Stimulated activated CD4-positive, alpha-beta T cell treated with anti-CD3 and anti-CD28 coated beads, Interleukin-2, amount 100 ng/mL, for 48 hours (primary cell): ENCODE data around the gene TAGLN2.
A peak's percentile ranks its signal among the peaks of the same experiment; 100 is the strongest.

Experiments
- DNase-seq, 2 donors: peaks; one replicate each; pipeline ENCODE4 v3.0.0-alpha.2; 2020

The TAGLN2 gene

GRCh38 chr1:159896546-159896930, 28.8 kb downstream of the TAGLN2 start:
- no peak for DNase-seq

- no peak for DNase-seq
Measured at GRCh38 chr1:159895836-159896545, 29.3 kb downstream of the TAGLN2 start.

- no peak for DNase-seq
Measured at GRCh38 chr1:159895286-159895685, 30.0 kb downstream of the TAGLN2 start.

- DNase-seq, result no peak
Measured at GRCh38 chr1:159892944-159893343, 32.4 kb downstream of the TAGLN2 start.

- DNase-seq, result peak; percentile 70 to 72
Measured at GRCh38 chr1:159891275-159892157, 33.8 kb downstream of the TAGLN2 start.

- no peak for DNase-seq
Measured at GRCh38 chr1:159890390-159890789, 34.9 kb downstream of the TAGLN2 start.

GRCh38 chr1:159889821-159890252, 35.5 kb downstream of the TAGLN2 start:
- no peak for DNase-seq

- no peak for DNase-seq
Measured at GRCh38 chr1:159889202-159889601, 36.1 kb downstream of the TAGLN2 start.

- no peak for DNase-seq
Measured at GRCh38 chr1:159884296-159884695, 41.0 kb downstream of the TAGLN2 start.

- no peak for DNase-seq
Measured at GRCh38 chr1:159883134-159883533, 42.2 kb downstream of the TAGLN2 start.

GRCh38 chr1:159882527-159882862, 42.8 kb downstream of the TAGLN2 start:
- DNase-seq, result no peak

- DNase-seq, result no peak
Measured at GRCh38 chr1:159881622-159882526, 43.4 kb downstream of the TAGLN2 start.

GRCh38 chr1:159880430-159880829, 44.9 kb downstream of the TAGLN2 start:
- DNase-seq, result no peak

GRCh38 chr1:159879977-159880376, 45.3 kb downstream of the TAGLN2 start:
- DNase-seq, result no peak

- DNase-seq, result no peak
Measured at GRCh38 chr1:159879136-159879535, 46.2 kb downstream of the TAGLN2 start.

- no peak for DNase-seq
Measured at GRCh38 chr1:159877695-159878444, 47.4 kb downstream of the TAGLN2 start.

GRCh38 chr1:159873530-159874143, 51.7 kb downstream of the TAGLN2 start:
- DNase-seq, result no peak

- DNase-seq, result no peak
Measured at GRCh38 chr1:159872891-159873290, 52.4 kb downstream of the TAGLN2 start.

GRCh38 chr1:159870704-159871103, 54.6 kb downstream of the TAGLN2 start:
- no peak for DNase-seq

GRCh38 chr1:159869607-159870006, 55.7 kb downstream of the TAGLN2 start:
- no peak for DNase-seq

GRCh38 chr1:159869173-159869572, 56.1 kb downstream of the TAGLN2 start:
- DNase-seq, result peak in 1 of 2 donors; percentile 11

- no peak for DNase-seq
Measured at GRCh38 chr1:159868766-159869165, 56.5 kb downstream of the TAGLN2 start.
